Upper lobe of left lung (tissue), 4 donors: ENCODE measurements around the gene BATF.

Experiments
- EP300 ChIP-seq, 4 donors: sonication (generic); formaldehyde crosslinking; IDR thresholded peaks; one replicate each; pipeline ENCODE4 v1.5.1; 2017; ENCODE audit warnings: antibody characterized with exemption in 4 of 4, control low read depth in 2 of 4
- POLR2A ChIP-seq, 4 donors: fragments of 450-650 bp; IDR thresholded peaks; one replicate each; pipeline ENCODE4 v1.5.1; 2016 to 2017; ENCODE audit warnings: antibody characterized with exemption in 4 of 4, mild to moderate bottlenecking in 2 of 4

DNA sequence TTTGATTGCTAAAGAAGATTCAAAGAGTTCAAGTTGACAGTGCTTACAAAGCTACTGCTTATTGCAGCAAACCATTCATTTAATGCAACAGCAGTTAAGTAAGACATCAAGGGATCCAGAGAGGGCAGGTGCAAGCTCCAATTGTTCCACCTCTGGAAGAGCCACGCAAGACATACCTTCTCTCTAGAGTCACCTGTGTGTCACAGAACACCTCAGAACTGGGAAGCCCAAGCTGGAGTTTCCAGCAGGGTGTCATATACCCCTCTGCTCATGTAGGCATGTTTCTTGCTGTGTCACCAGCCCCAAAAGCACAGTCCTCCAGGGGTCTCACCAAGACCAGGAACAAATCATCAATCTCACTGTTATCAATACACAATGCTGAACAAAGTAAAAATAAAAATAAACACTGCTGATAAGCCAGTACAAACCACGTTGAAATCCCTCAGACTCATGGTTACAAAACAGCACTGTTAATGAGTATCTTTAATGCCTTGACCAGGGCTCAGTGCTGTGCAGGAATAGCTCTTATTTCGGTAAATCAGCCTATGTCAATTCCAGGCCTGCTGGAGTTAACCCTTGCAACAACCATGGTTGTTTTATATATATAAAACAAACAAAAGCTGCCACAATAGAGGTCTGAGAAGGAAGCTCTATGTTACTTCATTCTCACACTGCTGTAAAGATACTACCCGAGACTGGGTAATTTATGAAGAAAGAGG is 37.4 kb upstream of the BATF start:
- TF ChIP-seq EP300 (IDR thresholded peaks at IDR 0.05) (no peak), POLR2A (IDR thresholded peaks at IDR 0.05) (no peak)
